Fibroblast of pulmonary artery (primary cell): ENCODE data around the gene DNAI2.
"Not testable (repeated sequence)": the region's sequence is repeated elsewhere in the genome, so short reads cannot be mapped to it uniquely, and the experiment has no call there.

Experiments
- DNase-seq: peaks from one replicate; pipeline ENCODE4 v3.0.0-alpha.2; 2010; ENCODE audit warnings: low read depth
- H3K4me3 ChIP-seq: replicated peaks from 2 replicates; pipeline ENCODE4 v1.5.1; 2011; ENCODE audit warnings: low read depth, mild to moderate bottlenecking, control low read depth, low read length, moderate library complexity
- TF ChIP-seq, protein P1 (sequence below): IDR thresholded peaks from 2 replicates; pipeline ENCODE4 v1.5.1; 2011; ENCODE audit warnings: mild to moderate bottlenecking, control low read depth, low read length, inconsistent platforms; ENCODE audit errors: missing control alignments

Gene DNAI2

GRCh38 chr17:74252211-74252610, 21.8 kb upstream of the DNAI2 start:
- TF ChIP-seq, protein P1, sequence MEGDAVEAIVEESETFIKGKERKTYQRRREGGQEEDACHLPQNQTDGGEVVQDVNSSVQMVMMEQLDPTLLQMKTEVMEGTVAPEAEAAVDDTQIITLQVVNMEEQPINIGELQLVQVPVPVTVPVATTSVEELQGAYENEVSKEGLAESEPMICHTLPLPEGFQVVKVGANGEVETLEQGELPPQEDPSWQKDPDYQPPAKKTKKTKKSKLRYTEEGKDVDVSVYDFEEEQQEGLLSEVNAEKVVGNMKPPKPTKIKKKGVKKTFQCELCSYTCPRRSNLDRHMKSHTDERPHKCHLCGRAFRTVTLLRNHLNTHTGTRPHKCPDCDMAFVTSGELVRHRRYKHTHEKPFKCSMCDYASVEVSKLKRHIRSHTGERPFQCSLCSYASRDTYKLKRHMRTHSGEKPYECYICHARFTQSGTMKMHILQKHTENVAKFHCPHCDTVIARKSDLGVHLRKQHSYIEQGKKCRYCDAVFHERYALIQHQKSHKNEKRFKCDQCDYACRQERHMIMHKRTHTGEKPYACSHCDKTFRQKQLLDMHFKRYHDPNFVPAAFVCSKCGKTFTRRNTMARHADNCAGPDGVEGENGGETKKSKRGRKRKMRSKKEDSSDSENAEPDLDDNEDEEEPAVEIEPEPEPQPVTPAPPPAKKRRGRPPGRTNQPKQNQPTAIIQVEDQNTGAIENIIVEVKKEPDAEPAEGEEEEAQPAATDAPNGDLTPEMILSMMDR, result no peak
- no peak for DNase-seq
- H3K4me3 ChIP-seq, result no peak overlapping the region

DNA sequence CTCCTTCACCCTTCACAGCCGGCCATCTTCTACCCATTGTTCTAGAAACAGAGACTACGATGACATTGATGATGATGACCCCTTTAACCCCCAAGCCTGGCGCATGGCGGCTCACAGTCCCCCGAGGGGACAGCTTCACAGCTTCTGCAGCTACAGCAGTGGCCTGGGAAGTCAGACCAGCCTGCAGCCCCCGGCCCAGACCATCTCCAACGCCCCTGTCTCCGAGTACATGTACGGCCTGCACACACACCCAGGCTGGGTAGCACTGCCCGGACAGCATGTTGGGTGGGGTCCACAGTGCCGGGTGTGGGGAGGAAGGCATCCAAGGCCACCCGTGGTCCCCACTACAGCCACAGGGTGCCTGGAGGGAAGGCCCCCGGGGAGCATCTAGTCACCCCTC, 21.0 kb upstream of the DNAI2 start:
- H3K4me3 ChIP-seq, result no peak overlapping the region
- DNase-seq, result no peak
- TF ChIP-seq, protein P1, result no peak

DNA sequence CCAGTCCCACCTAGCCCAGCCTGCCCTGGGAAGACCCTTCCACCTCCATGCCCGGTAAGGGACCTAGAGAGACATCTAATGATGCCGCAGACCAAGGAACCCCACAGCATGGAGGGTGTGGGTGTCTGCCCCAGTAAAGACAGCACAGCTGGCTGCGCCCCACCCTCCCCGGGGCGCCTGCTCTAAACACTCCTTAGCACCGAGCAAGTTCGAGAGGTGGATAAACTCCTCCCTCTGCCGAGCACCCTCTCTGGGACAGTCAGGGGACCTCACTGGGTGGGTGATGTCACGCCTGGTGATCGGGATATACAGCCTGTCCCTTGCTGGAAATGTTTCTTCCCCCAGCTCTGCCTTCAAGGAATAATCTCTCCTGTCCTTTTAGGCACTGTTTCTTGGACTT, 16.7 kb upstream of the DNAI2 start:
- DNase-seq, result no peak
- no peak overlapping the region for H3K4me3 ChIP-seq
- TF ChIP-seq, protein P1, result no peak

DNA sequence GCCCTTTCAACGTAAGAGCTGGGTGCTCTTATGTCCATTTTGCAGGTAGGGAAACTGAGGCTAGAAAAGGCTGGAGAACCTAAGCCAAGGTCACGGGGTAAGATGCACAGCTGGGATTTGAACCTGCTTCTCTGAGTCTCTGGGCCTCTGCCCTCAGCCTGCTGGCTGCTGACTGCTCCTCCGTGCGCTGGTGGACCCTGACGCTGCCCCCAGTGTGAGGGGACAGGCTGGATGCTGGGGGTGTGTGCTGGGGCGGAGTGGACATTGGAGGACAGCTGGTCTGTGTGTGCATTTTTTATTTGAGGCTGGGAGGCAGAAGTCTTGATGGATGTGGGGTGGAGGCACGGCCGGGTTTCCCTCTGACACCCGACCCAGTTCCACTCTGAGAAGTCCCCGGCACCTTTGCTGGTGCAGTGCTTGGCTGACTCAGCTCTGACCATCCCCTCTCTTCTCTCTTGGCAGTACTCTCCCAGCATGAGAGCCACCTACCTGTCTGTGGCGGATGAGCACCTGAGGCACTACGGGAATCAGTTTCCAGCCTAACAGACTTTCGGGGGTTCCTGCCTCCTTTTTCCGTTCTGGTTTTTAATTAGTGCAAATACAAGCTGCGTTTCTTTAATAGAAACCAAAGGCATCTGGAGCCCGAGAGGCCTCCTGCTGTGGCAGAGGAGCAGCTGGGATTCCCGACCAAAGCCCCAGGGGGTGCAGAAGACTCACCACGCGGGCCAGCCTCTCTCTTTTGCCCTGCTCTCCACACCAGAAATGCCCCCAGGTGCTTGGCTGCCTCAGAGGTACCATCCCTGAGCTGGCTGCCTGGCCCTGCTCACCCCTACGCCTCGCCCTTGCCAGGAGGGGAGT, 14.1 kb upstream of the DNAI2 start:
- H3K4me3 ChIP-seq, result no peak overlapping the region
- DNase-seq, result no peak
- TF ChIP-seq, protein P1, result no peak

- TF ChIP-seq, protein P1, result no peak
- DNase-seq, result no peak
- H3K4me3 ChIP-seq, result no peak overlapping the region
Observed at GRCh38 chr17:74260525-74260850, 13.5 kb upstream of the DNAI2 start.

DNA sequence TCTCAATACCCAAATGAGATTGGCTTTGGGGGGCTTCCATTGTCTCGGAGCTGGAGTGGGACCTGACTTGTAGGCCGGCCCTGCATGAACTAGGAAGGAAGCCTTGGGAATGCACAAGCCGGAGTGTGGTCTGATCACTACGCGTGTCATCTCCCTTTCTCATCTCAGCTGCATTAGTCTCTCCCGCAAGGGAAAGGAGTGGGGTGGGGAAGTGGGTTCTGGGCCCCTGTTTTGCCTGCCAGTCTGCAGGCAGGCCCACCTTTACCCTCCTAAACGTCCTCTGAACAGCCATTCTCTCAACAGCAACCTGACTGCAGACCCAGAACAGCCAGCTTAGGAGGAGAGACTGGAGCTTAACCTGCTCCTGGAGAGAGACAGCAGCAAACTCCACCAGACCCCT, 11.4 kb upstream of the DNAI2 start:
- TF ChIP-seq, protein P1, result no peak
- H3K4me3 ChIP-seq, result no peak overlapping the region
- no peak for DNase-seq

DNA sequence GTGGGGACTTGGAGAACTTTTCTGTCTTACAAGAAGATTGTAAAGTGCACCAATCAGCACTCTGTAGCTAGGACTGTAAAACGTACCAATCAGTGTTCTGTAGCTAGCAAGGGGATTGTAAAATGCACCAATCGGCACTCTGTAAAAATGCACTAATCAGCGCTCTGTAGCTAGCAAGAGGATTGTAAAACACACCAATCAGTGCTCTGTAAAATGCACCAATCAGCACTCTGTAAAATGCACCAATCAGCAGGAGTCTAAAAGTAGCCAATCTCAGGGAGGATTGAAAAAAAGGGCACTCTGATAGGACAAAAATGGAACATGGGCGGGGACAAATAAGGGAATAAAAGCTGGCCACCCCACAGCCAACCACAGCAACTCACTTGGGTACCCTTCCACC, 7.0 kb upstream of the DNAI2 start:
- DNase-seq, H3K4me3 ChIP-seq: not testable (repeated sequence)
